HL-60/S4 treated with retinoic acid at 250 ng/mL for 4 days and 3 days (cell line): ENCODE data around the gene ACAD10.

Source experiments
- in situ Hi-C: fragments of 300-500 bp; cut with MboI; formaldehyde crosslinking; loops from 2 replicates; pipeline ENCODE4 v1.7.0; 2022; ENCODE audit warnings: low sequenced_read_pairs

ACAD10 gene

GRCh38 chr12:111806304-111806703, 120.5 kb downstream of the ACAD10 start:
- in situ Hi-C loops = no loop called here
